ENCODE results near the gene KRT77.
"Not testable (repeated sequence)": the region's sequence is repeated elsewhere in the genome, so short reads cannot be mapped to it uniquely, and the experiment has no call there.

KRT77 gene

GRCh38 chr12:52721838-52722470 is 18.6 kb upstream of the KRT77 start:
- no peak for DNase-seq

- DNase-seq: no peak
Observed at GRCh38 chr12:52720365-52720886, 17.1 kb upstream of the KRT77 start.

- no peak for DNase-seq
Observed at GRCh38 chr12:52716061-52716460, 12.7 kb upstream of the KRT77 start.

GRCh38 chr12:52715416-52715815 is 12.1 kb upstream of the KRT77 start:
- no peak for DNase-seq

- no peak for DNase-seq
Observed at GRCh38 chr12:52714887-52715281, 11.6 kb upstream of the KRT77 start.

- DNase-seq: peak; percentile 63
Observed at GRCh38 chr12:52713960-52714886, 10.9 kb upstream of the KRT77 start.

- DNase-seq: not testable (repeated sequence)
Observed at GRCh38 chr12:52712122-52712521, 8.8 kb upstream of the KRT77 start.

- DNase-seq: no peak
Observed at GRCh38 chr12:52710730-52711129, 7.4 kb upstream of the KRT77 start.

- DNase-seq: no peak
Observed at GRCh38 chr12:52708010-52708409, 4.7 kb upstream of the KRT77 start.

GRCh38 chr12:52704464-52704863 is 1.1 kb upstream of the KRT77 start:
- no peak for DNase-seq

GRCh38 chr12:52703878-52704277 is 554 bp upstream of the KRT77 start:
- DNase-seq: no peak

- DNase-seq: no peak
Observed at GRCh38 chr12:52702338-52702737, 986 bp downstream of the KRT77 start.

- DNase-seq: no peak
Observed at GRCh38 chr12:52701281-52701680, 2.0 kb downstream of the KRT77 start.

GRCh38 chr12:52699960-52700359 is 3.4 kb downstream of the KRT77 start:
- DNase-seq: no peak

- no peak for DNase-seq
Observed at GRCh38 chr12:52699373-52699772, 4.0 kb downstream of the KRT77 start.

GRCh38 chr12:52698651-52699340 is 4.5 kb downstream of the KRT77 start:
- no peak for DNase-seq

GRCh38 chr12:52697058-52697582 is 6.2 kb downstream of the KRT77 start:
- DNase-seq: no peak

GRCh38 chr12:52696588-52696987 is 6.7 kb downstream of the KRT77 start:
- no peak for DNase-seq

- no peak for DNase-seq
Observed at GRCh38 chr12:52695039-52695438, 8.3 kb downstream of the KRT77 start.

GRCh38 chr12:52694151-52694550 is 9.2 kb downstream of the KRT77 start:
- DNase-seq: no peak

GRCh38 chr12:52693261-52693660 is 10.1 kb downstream of the KRT77 start:
- no peak for DNase-seq

- DNase-seq: peak; percentile 19
Observed at GRCh38 chr12:52692254-52692653, 11.1 kb downstream of the KRT77 start.

- DNase-seq: peak; percentile 8
Observed at GRCh38 chr12:52691841-52692150, 11.5 kb downstream of the KRT77 start.
